D721Med (cell line): ENCODE results near the gene FEM1A.
"Not testable (repeated sequence)": the region's sequence is repeated elsewhere in the genome, so short reads cannot be mapped to it uniquely, and the experiment has no call there.

Source experiments
- DNase-seq: peaks from one replicate; pipeline ENCODE4 v3.0.0; 2011; ENCODE audit warnings: low spot score; ENCODE audit not compliant: insufficient read length
- FAIRE-seq: peaks from 2 replicates; lab custom pipeline; 2011; peaks lifted over from hg19 to GRCh38; lab: Jason Lieb, UNC
- TF ChIP-seq, protein P1 (sequence below): IDR thresholded peaks from 2 replicates; pipeline ENCODE4 v1.5.1; 2012; ENCODE audit warnings: mild to moderate bottlenecking, control low read depth; ENCODE audit not compliant: insufficient read depth; ENCODE audit errors: missing control alignments

The FEM1A gene

DNA sequence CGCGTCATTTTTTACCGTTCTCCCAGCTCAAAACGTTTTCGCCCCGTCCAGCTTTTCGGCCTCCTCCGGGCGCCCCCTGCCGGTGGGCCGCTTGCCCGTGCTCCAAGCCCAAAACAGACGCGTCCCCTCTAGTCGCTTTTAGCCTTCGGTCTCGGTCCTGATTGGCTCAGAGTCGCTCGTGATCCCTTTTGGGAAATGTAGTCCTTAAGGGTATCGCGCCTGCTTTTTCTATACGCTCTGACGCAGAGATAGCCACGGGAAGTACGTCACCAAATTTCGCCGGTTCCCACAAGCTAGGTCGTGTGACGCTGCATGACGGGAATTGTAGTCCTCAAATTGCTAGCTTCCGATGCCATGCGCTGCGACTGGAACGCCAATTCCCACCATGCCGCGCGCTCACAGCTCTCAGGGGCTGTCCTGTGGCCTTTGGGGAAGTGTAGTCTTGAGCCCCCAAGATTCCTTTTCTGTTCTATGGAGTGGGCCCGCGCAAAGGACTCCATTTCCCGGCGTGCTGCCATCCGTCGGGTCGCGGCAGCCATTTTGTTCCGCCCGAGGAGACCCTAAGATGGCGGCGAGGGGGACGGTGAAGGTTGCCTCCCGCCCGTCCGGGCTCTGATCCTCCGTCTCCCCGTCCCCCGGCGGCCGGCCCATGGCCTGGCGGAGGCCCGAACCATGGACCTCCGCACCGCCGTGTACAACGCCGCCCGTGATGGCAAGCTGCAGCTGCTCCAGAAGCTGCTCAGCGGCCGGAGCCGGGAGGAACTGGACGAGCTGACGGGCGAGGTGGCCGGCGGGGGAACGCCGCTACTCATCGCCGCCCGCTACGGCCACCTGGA lies at the start of gene FEM1A:
Gene FEM1A, plus strand, starts transcription at position 552 of the 836 bp plus-strand sequence. Its CDS starts 121 bp downstream, at position 673.
- FAIRE-seq (peak; percentile 64), DNase-seq (peak; percentile 78)
- TF ChIP-seq, protein P1, sequence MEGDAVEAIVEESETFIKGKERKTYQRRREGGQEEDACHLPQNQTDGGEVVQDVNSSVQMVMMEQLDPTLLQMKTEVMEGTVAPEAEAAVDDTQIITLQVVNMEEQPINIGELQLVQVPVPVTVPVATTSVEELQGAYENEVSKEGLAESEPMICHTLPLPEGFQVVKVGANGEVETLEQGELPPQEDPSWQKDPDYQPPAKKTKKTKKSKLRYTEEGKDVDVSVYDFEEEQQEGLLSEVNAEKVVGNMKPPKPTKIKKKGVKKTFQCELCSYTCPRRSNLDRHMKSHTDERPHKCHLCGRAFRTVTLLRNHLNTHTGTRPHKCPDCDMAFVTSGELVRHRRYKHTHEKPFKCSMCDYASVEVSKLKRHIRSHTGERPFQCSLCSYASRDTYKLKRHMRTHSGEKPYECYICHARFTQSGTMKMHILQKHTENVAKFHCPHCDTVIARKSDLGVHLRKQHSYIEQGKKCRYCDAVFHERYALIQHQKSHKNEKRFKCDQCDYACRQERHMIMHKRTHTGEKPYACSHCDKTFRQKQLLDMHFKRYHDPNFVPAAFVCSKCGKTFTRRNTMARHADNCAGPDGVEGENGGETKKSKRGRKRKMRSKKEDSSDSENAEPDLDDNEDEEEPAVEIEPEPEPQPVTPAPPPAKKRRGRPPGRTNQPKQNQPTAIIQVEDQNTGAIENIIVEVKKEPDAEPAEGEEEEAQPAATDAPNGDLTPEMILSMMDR, result peak; percentile 94

- no peak for FAIRE-seq
- TF ChIP-seq, protein P1, result no peak
These were observed 48.5 kb upstream of the FEM1A start for GRCh38 chr19:4742723-4743646.

DNA sequence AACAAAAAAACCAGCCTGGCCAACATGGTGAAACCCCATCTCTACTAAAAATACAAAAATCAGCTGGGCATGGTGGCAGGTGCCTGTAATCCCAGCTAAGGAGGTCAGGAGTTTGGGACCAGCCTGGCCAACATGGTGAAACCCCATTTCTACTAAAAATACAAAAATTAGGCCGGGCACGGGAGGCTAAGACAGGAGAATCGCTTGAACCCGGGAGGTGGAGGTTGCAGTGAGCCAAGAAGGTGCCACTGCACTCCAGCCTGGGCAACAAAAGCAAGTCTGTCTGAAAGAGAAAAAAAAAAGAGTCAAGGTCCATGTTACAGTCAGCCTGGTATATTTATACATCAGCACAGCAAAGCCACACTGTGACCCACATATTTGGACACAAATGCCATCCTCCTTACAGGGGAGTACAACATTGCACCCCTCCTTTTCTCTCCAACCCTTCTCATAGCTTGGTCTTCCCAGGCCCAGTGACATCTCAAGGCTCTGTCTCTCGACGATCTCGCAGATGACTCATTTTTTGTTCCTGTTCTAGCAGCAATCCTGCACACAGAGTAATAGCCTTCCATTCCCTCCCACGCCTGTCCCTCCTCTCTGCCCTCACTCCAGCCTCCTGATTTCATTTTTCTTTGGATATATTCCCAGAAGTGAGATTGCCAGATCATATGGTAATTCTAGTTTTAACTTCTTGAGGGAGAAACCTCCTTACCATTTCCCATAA lies 46.9 kb upstream of the FEM1A start:
- FAIRE-seq, result no peak
- no peak for DNase-seq
- TF ChIP-seq, protein P1, result no peak

More at GRCh38 chr19:4742723-4743646, 48.5 kb upstream of the FEM1A start:
- no peak for DNase-seq

- FAIRE-seq, DNase-seq: not testable (repeated sequence)
These were observed 46.4 kb upstream of the FEM1A start for GRCh38 chr19:4745175-4745574.

GRCh38 chr19:4745986-4746385 lies 45.5 kb upstream of the FEM1A start:
- DNase-seq (no peak), FAIRE-seq (no peak)
- TF ChIP-seq, protein P1, result no peak

DNA sequence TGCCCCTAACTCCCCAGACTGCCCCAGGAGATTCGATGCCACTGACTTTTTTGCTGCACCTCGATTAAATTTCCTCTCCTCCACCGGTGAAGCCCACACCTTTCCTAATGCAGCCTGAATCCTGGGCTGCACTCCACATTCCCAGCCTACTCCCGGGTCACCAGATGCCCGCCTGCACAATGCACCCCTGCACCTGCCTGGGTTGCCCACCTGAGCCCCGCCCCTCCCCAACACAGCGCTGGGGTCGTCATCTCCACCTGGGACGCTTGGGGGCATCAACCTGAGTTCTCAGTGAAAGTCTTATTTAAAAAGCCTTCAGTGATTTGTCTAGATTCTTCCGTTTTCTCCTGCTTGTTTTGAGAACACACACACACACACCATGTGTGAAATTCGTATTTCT lies 43.3 kb upstream of the FEM1A start:
- TF ChIP-seq, protein P1, result no peak
- DNase-seq, result no peak
- FAIRE-seq, result no peak

- FAIRE-seq (no peak), DNase-seq (no peak)
- TF ChIP-seq, protein P1, result no peak
These were observed 42.9 kb upstream of the FEM1A start for GRCh38 chr19:4748589-4748988.
